NCI-H1930 (cell line): ENCODE data around the gene HMCN1.
"Not testable (repeated sequence)": the region's sequence is repeated elsewhere in the genome, so short reads cannot be mapped to it uniquely, and the experiment has no call there.

Source experiments
- DNase-seq, 2 experiments: peaks; one replicate each; lab custom pipeline; 2025; lab: John Stamatoyannopoulos, UW

The HMCN1 gene

GRCh38 chr1:185741551-185741950 lies 7.4 kb downstream of the HMCN1 start:
- no peak for DNase-seq

- DNase-seq: no peak
Observed at GRCh38 chr1:185742403-185742802, 8.2 kb downstream of the HMCN1 start.

DNA sequence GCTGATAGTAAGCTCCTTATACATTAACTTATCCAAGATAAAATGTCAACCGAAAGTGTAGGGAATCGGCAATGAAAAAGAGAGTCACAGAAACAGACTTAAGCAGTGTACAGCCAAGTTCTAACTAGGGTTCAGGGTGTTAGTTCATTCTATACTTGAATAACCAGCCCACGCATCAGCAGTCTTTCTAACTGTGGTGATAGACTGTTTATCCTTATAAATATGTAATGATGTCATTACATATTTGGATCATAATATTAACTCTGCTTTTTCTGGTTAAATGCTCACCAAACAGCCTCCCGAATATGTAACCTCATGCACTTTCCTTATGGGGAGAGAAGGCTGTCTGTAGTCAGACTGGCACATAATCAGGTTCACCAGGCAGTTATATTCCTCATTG lies 11.0 kb downstream of the HMCN1 start:
- no peak for DNase-seq

DNA sequence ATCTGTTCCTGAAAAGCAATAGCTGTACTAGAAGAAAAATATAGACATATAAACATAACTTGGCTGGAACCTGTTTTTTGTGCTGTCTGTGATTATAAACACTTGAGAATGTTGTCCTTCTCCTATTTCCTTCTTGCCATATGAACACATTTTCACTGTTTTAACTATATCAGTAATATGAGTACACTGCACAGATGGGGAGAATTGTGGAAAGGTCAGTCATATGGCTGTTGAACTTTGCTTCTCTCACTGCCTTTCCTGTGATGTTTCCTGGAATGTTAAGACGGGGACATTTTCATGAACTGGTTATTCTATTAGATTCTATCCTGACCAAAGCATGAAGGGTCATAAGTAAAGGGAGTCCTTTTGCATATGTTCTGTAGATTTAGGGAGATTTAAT lies 24.9 kb downstream of the HMCN1 start:
- DNase-seq: no peak

- no peak for DNase-seq
Observed at GRCh38 chr1:185761841-185762240, 27.6 kb downstream of the HMCN1 start.

GRCh38 chr1:185767508-185768120 lies 33.4 kb downstream of the HMCN1 start:
- DNase-seq: no peak

- DNase-seq: no peak
Observed at GRCh38 chr1:185768371-185768770, 34.2 kb downstream of the HMCN1 start.

DNA sequence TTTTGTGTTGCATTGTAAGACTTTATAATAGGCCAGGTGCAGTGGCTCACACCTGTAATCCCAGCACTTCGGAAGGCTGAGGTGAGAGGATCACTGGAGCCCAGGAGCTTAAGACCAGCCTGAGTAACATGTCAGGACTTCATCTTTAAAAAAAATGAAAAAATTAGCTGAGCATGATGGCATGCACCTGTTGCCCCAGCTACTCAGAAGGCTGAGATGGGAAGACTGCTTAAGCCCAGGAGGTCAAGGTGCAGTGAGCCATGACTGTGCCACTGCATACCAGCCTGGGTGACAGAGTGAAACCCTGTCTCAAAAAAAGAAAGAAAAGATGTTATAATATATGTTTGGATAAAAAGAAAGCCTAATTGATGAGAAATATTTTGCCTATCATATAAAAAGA lies 34.9 kb downstream of the HMCN1 start:
- DNase-seq: no peak

DNA sequence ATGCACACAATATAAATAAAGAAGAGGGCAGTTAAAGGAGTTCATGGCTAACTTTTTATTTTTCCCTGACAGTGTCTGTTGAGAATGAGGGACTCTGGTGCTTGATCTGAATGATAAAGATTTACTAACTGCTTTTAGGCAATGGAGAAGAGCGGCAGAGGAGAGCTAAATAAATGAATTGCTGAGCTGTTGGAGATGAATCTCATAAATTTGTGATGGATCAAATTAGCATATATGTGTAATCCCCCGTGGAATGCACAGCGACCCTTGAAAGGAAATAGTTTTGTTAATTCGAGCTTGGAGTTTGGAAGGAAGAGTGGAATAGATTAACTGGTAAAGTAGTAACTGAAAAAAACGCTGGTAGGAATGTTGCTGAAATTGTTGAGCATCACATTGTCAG lies 40.2 kb downstream of the HMCN1 start:
- no peak for DNase-seq

- DNase-seq: no peak
Observed at GRCh38 chr1:185775501-185775900, 41.3 kb downstream of the HMCN1 start.

DNA sequence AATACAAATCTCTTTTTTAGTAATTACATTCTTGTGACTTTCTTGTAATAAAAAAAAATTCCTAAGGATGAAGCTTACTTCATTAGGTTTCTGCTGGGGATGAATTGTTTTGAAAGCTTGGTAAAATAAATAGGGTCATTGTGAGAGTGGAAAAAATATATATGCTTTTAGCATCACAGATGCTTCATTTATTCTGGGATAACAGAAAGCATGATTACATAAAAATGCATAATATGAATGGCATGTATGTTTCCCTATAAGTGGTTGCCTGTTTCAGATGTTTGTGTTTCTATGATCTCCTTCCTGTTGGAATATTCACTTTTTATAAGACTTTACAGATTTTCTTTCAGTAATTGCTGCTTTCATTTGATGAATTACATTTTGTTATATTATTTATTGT lies 42.3 kb downstream of the HMCN1 start:
- DNase-seq: no peak

DNA sequence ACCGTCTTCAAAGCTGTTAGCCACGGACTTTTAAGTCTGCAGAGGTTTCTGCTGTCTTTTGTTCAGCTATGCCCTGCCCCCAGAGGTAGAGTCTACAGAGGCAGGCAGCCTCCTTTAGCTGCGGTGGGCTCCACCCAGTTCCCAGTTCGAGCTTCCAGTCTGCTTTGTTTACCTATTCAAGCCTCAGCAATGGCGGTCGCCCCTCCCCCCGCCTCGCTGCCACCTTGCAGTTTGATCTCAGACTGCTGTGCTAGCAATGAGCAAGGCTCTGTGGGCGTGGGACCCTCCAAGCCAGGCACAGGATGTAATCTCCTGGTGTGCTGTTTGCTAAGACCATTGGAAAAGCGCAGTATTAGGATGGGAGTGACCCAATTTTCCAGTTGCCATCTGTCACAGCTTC lies 49.7 kb downstream of the HMCN1 start:
- DNase-seq: not testable (repeated sequence)

DNA sequence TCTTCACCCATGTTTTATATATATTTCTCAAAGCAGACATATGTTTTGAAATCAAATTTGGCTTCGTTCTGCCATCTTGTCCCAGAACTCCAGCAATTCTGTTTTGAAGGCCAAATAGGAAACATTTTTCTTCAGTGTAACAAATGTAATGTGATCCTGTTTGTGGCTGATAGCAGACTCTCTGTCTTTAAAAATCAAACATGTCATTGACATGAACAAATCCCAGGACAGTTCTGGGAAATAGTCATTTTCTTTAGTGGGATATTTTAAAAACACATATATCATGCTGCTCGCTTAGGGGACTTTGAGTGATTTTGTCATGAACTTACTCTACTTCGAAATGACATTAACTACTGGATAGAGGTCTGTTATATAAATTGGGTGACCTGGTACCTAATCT lies 51.4 kb downstream of the HMCN1 start:
- no peak for DNase-seq

- DNase-seq: no peak
Observed at GRCh38 chr1:185786524-185786923, 52.3 kb downstream of the HMCN1 start.

DNA sequence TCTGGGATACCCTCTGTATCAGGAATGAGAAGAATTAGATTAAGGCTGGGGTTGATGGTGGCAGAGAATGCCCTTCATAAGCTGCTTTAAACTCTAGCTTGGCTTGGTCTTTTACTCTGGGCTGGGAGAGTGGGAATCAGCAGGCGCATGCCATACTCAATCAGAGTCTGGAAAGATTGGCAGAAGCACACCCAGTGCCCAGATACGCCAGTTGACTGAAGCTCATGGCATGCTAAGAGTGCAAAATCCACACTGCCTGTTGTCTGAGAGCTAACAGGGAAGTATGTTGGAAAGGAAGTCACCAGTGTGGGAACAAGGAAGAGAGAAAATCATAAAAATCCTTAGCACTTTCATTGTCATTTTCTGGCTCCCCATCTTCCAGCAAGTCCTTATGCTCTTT lies 53.0 kb downstream of the HMCN1 start:
- DNase-seq: no peak

DNA sequence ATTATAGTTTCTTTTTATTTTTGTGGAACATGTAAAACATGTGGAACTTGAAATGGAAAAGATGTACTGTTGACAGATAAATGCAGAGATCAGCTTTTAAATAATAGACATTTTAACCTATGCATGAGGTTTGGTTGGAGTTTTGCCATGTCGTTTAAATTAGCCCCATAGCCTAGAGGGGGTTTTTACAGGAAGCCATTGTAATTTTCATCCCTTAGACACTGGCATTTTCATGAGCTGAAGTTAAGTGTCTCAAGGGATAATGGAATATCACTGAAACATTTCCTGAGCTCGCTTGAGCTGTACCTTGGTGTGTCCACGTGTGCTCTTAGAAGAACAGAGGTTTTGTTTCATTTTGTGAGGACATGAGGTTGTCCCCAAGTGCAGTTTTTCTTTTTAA lies 54.2 kb downstream of the HMCN1 start:
- DNase-seq: no peak

DNA sequence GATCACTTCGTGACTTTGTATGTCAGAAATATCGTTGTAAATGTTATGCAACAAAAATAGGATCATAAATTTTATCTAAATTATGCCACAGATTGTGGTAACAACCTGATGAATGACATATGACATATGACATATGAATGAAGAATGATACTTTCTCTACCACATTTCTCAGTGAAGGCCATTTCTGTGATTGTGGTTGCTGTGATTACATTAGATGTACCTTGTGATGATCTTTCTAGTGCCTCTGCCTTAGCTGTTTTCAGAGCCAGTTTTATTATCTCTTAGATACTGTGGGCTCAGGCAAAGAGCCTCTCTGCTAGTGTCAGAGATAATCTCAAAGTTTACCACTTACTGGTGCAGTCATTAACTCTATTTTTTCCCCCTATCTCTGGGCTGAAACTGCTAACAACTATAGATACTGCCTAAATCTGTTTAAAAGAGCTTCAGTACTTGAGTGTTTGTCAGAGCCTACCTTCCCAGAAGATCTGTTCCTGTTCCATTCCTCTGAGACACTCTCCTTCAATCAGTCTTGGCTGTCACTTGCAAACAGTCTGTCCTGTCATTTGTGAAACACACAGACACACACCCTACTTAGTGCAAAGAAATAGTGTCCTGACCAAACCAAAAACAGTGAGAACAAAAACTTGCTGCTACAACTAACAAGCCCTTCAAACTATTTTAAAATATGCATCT lies 55.5 kb downstream of the HMCN1 start:
- no peak for DNase-seq

- DNase-seq: no peak
Observed at GRCh38 chr1:185790194-185790735, 56.1 kb downstream of the HMCN1 start.

- DNase-seq: no peak
Observed at GRCh38 chr1:185792040-185792439, 57.8 kb downstream of the HMCN1 start.

DNA sequence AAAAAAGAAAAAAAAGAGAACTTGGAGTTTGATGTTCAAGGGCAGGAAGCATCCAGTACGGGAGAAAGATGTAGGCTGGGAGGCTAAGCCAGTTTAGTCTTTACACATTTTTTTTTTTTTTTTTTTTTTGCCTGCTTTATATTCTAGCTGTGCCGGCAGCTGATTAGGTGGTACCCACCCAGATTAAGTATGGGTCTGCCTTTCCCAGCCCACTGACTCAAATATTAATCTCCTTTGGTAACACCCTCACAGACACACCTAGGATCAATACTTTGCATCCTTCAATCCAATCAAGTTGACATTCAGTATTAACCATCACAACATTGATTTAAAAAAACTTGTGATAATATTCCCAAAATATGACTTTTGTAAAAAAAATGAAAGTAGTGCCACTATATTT lies 60.3 kb downstream of the HMCN1 start:
- DNase-seq: not testable (repeated sequence)

DNA sequence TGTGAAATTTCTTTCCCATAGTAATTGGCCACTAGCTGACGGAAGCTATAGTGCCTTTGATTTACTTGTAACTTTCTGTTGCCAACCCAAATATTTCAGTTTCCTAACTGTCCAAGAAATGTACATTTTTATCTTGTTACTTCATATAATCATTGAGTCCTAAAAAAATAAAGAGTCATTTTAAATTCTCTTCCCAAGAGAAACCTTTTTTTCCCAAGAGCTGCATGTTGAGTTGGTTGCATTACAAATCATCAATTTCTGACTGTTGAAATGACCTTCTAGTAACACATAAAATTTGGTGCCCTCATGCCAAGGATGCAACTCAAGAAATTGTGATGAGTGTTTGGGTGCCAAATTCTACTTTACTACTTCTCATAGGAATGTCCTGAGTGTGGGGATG lies 61.0 kb downstream of the HMCN1 start:
- DNase-seq: no peak

DNA sequence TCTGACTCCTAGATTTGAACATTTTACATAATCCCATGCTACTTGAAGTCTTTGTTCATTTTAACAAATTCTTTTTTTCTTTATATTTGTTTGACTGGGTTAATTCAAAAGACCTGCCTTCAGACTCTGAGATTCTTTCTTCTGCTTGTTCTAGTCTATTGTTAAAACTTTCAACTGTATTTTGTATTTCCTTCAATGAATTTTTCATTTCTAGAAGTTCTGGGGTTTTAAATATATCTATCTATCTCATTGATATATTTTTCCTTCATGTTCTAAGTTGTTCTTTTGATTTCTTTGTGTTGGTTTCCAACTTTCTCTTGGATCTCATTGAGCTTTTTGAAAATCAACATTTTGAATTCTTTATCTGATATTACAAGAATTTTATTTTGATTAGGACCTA lies 64.3 kb downstream of the HMCN1 start:
- no peak for DNase-seq

GRCh38 chr1:185803241-185803640 lies 69.0 kb downstream of the HMCN1 start:
- no peak for DNase-seq

- no peak for DNase-seq
Observed at GRCh38 chr1:185804206-185804605, 70.0 kb downstream of the HMCN1 start.
